Cardiac fibroblast (primary cell): ENCODE measurements around the gene NAV1.
"Not testable (repeated sequence)": the region's sequence is repeated elsewhere in the genome, so short reads cannot be mapped to it uniquely, and the experiment has no call there.

Experiments used
- DNase-seq, 2 donors: peaks; one replicate each; pipeline versions ENCODE4 v3.0.0 to v3.0.0-alpha.2; 2010; ENCODE audit warnings: low read depth in 2 of 2
- H3K4me3 ChIP-seq, 2 donors: replicated peaks in 1 of 2; 1 replicate in 1 of 2; 2 replicates in 1 of 2; pipeline ENCODE4 v1.5.1; 2011; ENCODE audit warnings: low read depth in 2 of 2, low read length in 2 of 2, mild to moderate bottlenecking in 2 of 2, moderate library complexity in 1 of 2
- CTCF ChIP-seq: IDR thresholded peaks from one replicate; pipeline ENCODE4 v1.5.1; 2011; ENCODE audit warnings: low read depth, mild to moderate bottlenecking, low read length, inconsistent platforms

The NAV1 gene

GRCh38 chr1:201514466-201514865 is 24.5 kb upstream of the NAV1 start:
- TF ChIP-seq CTCF = no peak
- DNase-seq = no peak
- H3K4me3 ChIP-seq = no peak overlapping the region

GRCh38 chr1:201515062-201515750 is 23.7 kb upstream of the NAV1 start:
- no peak for TF ChIP-seq CTCF
- no peak for DNase-seq
- no peak overlapping the region for H3K4me3 ChIP-seq

- no peak overlapping the region for H3K4me3 ChIP-seq
- TF ChIP-seq CTCF = no peak
- no peak for DNase-seq
These were observed 23.0 kb upstream of the NAV1 start for GRCh38 chr1:201515895-201516294.

GRCh38 chr1:201516511-201517127 is 22.3 kb upstream of the NAV1 start:
- TF ChIP-seq CTCF = no peak

GRCh38 chr1:201517631-201518030 is 21.3 kb upstream of the NAV1 start:
- no peak for DNase-seq
- H3K4me3 ChIP-seq = no peak overlapping the region
- no peak for TF ChIP-seq CTCF

More at GRCh38 chr1:201516511-201517127, 22.3 kb upstream of the NAV1 start:
- DNase-seq = no peak
- H3K4me3 ChIP-seq = no peak overlapping the region

- H3K4me3 ChIP-seq = no peak overlapping the region
- no peak for DNase-seq
- no peak for TF ChIP-seq CTCF
These were observed 20.9 kb upstream of the NAV1 start for GRCh38 chr1:201518071-201518470.

- H3K4me3 ChIP-seq, DNase-seq: not testable (repeated sequence)
These were observed 18.8 kb upstream of the NAV1 start for GRCh38 chr1:201520046-201520575.
